GM18867 (cell line): Measurements from ENCODE around the gene RPL26.

Experiments used
- ATAC-seq: cut with Tn5 transposase; IDR thresholded peaks from one replicate; pipeline ENCODE4 v1.9.1; 2021; ENCODE audit warnings: mild to moderate bottlenecking, moderate library complexity; ENCODE audit not compliant: unreplicated experiment

The RPL26 gene

DNA sequence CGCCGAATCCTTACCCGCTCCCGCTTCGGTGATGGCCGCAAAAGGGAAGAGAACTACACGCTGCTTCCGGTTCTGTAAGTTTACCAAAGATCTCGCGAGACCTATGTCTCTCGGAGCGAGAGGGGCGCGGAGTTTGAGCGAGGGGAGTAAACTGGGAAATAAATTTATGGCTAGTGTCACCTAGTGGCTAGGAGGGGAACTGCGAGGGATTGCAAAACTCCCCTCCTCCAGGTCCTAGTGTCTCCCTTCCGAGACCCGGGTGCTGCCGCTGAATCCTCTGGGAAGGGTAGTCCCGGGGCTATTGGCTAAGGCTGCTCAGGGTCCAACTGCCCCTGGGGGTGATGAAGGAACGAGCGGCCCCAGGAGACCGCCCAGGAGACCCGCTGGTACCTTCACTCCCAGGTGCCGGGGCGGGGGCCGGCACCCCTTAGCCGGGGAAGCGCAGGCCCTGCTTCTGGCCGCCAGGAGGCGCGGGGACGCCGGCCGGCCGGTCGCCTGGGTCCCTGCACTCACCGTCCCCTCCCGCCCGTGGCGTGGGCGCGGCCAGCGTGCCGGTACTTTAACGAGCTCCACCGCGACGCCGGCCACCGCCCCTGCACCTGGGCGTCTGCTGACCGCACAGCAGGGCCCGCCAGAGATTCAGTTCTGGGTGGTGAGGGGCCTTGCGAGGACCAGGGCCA, at the start of gene RPL26:
Gene RPL26, minus strand, starts transcription at position 51 of the 680 bp plus-strand sequence. CDS start 883 bp downstream, outside the sequence.
- ATAC-seq = peak; percentile 90

DNA sequence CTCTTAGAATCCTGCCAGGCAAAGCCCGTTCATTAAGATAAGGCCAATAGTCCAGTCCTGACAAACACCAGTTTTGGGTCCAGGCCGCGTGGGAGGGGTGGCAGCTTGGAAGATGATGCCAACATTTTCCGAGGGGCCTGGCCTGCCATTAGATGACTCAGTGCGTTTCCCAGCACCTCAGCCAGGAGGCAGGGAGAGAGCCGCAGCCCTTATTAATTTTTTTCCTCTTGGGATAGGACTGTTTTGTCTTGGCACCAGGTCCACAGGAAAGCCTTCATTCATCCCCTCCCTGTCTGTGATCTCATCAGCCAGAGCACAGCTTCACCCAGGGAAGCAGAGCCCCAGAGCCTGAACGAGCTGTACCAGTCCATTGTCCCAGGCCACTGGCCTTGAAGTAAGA, 48.0 kb upstream of the RPL26 start:
- no peak for ATAC-seq

DNA sequence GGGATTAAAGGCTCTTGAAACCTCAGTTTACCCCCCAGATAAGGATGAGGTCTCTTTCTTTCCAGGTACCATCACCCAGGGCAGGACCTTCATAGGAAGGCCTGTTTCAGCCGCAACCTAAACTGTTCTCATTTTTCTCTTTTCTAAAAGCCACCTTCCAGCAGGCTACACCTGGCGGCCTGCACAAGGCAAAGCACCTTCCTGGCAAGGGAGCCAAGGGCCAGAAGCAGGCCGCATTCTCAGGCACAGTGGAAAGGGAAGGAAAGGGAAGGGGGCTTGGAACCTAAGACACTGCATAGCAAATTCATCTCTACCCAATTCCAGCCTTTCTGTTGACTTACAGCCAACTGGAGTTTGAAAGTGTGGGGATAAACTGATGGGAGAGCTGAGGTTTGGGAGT, 43.8 kb upstream of the RPL26 start:
- ATAC-seq = no peak

DNA sequence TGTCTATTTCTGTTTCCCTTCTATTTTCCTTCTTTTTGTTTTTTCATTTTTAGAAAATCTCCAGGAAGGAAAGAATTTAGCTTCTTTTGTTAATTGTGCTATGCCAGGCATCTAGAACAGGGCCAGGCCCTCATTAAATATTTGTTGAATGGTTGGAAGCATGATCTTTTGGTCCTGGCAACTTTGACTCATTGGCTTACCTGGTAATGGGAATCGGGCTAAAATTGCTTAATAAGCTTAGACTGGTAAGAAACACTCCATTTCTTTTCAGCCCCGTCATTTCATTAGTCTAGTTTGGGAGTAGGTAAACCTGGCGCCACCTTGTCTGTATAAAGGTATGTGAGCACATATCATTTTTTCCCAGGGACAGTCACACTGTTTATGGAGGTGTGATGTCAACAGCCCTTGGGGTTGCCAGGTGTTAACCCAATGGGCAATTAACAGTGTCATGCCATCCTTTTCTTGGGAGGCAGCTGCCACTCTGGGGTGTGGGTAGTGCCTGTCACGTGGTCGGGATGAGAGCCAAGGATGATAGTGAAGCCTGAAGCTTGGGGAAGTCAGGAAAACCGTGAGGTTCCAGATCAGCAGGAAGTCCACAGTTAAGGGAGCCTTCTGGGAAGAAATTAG, 43.2 kb upstream of the RPL26 start:
- no peak for ATAC-seq

DNA sequence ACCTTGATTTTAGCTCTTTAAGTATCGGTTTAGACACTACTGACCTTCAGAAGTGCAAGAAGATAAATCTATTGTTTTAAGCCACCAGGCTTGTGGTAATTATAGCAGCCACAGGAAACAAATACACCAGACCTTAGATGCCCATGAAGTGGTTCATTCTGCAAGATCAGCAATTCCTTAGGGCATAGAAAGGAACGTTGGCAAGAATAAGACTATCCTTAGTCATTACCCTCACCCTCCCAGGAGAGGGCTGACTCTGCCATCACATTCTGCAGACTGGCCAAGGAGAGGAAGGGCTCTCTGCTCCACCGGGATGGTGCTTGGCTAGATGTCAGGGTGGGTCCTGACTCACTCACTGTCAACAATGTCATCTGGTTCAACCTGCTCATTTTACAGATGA, 38.6 kb upstream of the RPL26 start:
- ATAC-seq = no peak

DNA sequence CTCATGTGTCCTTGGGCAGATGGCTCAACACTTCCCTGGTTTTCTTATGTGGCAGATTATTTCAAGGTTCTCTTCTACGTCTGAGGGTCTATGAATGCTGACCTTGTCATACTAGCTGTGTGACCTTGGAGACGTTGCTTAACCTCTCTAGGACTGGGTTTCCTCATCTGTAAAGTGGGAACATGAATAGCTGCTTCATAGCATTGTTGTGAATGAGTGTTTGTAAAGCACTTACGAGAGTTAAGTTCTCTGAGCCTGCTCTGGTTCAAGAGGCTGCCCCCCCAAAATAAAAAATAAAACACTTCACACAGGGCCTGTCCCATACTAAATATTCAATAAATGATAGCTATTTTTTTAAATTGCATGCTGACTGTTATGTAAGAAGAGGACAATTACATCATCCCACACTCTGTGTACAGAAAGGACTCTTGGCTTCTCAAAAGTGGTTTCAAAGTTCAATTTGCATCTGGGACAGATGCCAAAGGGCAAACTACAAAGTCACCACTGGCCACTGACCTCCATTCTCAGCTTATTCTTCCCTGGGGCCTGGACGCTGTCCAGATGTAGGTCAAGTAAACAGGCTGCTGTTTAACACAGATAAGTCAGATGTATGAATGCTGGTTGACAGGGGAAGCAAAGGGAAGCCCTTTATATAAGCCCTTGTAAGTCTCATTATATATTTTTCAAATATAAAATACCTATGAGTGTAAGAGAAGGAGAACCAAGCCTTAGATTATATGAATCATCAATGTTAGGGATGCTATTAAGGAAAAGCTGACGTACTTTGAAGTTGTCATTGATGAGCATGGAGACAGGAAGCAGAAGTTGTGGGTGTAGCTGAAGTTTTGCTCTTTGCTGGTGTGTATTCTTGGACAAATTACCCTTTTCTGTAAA, 37.3 kb upstream of the RPL26 start:
- no peak for ATAC-seq

DNA sequence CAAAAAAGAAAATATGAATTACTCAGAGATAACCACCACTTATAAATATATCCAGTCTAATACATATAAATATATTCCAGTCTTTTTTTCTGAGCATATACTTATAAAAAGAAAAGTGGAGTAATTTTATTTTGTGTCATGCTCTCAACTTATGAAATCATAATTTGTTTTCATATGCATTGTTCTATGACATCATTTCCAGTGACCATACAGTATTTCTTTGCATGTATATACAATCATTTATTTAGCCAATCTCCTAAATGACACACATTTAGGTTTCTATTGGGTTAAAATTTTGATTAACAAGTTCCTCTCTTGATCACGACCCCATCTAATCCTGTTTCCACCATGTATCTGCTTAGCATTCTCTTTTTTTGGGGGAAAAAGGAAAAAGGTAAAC, 36.3 kb upstream of the RPL26 start:
- ATAC-seq = no peak

DNA sequence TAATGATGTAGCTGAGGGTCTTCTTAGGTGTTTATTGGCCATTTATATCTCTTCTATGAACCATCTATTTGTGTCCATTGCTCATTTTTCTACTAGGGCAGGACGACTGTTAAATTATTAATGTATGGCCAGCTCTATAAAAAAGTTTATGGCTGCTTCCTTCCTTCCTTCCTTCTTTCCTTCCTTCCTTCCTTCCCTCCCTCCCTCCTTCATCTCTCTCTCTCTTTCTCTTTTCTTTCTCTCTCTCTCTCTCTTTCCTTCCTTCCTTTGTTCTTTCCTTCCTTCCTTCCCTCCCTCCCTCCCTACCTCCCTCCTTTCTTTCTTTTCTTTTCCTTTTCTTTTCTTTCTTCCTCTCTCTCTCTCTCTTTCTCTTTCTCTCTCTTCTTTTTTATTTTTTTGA, 35.5 kb upstream of the RPL26 start:
- ATAC-seq = no peak

DNA sequence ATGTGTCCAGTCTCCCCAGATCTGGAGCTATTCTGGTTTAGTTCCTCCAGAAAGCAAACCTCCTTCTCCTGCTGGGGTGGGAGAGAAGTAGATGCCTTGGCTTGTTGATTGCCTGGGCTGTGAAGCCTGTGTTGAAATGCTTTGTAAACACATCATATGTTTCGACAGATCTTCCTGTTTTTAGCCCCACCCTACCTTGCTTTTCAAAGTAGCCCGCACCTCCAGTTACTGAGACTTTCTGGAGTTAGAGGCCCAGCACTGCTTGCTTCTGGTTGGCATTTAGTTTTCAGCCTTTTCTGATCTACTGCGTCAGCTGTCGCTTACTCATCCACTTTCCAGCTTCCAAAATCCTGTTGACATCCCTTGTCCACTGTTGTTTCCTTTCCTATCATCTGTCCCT, 34.8 kb upstream of the RPL26 start:
- ATAC-seq = no peak

DNA sequence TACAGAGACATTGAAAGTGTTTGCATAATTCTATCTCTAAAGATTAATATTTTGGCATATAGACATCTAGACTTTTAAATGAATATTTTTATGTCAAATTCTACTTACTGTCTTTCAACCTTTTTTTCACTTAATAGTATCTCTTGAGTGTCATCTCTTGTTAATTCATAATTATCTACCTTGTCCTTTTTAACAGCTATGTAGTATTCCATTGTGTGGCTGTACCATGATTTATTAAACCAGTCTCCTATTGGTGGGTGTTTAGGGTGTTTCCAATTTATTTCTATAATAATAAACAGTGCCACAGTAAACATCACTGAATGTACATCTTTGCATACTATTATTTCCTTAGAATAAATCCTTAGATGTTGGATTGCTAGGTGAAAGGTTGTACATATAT, 30.9 kb upstream of the RPL26 start:
- ATAC-seq = no peak

DNA sequence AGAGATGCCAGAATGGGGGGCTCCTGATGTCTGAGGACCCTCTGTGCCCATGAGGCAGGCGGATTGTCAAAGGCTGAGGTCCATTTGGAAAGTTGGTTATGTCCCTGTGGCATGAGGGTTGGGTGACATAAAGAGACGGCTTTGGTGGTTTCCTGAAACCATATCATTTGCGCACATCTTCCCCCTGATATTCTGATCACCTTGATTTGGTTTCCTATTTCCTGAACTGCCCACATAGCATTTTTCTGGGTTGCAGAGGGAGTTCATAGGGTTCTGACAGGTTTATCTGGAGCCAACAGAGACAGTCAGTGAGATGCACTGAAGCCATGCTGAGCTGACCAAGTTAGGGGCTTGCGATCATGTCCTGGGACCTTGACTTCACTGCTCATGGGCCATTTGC, 30.3 kb upstream of the RPL26 start:
- ATAC-seq = no peak

DNA sequence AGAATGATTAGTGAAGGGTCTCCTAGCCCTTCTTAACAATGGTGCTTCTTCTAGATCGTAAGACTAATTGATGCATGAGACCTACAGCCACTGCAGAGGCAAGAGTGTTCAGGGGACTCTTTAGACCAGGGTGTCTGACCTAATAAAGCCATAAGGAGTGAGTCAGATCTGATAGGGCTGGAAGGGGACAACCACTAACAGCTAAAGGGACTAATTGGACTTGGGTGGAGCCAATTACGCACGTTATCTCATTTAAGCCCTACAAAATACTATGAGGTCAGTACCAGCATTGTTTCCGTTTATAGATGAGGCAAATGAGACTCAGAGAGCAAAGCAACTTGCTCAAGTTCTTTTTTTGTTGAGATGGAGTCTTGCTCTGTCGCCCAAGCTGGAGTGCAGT, 29.1 kb upstream of the RPL26 start:
- ATAC-seq = no peak

DNA sequence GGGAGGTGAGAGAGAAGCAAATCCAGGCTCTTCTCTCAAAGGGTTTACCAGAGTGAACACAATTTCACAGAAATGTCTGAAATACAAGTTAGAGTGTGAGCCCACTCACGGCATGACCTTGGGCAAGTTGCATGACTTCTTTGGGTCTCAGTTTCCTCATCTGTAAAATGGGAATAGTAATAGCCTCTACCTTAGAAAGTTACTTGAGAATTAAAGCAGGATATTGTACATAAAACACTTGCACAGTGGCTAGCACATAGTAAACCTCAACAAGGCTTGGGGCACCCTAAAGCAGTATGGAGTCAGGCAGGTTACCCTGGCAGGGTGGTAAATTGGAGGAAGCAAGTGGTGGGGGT, 27.9 kb upstream of the RPL26 start:
- ATAC-seq = no peak

DNA sequence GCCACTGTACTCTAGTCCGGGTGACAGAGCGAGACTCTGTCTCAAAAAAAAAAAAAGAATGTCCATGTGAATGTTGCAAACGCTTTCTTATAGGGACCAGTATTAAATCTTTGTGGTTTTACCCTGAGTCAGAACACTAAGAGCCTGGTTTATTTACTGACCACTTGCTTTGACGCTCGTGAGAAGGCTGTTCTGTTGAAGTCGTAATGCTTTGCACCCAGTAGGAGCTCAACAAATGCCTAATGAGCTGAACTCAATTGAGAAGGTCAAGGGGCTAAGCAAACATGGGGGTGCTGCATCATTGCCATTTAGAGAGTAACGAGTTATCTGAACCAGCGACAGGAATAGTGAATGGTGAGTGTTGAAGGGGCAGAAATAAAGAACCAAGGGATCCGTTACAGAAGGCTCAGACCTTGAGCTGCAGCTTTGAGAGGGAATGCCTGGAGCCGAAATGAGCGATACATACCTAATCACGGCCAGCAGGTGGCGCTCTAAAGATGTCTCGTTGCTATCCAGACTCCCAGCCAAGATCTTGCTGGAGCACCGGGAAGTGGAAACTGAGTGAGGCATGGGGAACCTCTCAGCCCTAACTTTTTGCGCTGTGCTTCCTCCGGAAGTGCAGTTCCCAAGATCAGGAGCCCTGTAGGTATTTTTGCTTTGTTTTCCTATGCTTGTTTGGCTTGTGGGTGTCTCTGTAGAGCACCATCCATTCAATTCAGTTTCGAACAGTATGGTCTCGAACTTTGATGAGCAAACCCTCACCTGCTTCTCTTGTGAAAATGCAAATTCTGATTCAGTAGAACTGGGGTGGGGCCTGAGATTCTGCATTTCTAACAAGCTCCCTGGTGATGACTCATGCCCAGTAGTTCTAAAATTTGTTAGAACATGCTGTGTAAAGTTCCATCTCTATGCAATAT, 27.2 kb upstream of the RPL26 start:
- ATAC-seq = no peak

DNA sequence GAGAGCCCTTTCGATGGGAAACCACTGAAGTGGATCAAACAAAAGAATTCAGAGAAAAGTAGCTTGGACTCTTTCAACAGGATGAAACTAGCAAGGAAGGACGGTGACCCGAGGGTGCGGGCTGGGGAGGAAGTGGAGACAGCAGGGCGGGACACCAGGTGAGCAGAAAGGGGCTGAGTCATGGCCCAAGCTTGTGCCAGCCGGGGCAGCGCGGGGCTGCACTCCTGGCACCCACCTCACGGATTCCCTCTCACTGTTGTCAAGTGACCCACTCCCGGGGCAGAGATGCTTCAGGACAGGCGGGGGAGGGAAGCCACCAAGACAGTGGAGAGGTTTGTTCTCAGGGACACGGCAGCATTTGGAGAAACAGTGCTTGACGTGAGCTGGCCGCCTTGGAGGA, 25.4 kb upstream of the RPL26 start:
- ATAC-seq = no peak

DNA sequence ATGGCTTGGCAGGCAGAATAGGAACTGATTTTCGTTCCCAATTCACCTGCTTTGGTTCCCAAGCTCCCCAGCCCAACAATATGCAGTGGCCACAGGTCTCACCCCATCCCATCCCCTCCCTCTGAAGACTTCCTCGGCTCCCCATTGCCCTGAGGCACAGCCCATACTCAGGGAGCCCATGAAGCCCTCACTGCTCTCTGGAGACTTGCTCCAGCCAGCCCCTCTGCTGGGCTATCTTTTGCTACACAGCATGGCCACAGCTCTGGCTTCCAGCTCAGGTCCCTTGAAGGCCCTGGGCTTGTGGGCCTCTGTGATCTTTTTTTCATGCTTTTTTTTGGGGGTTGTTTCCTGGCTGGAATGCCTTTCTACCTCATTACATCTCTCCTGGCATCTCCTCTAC, 23.2 kb upstream of the RPL26 start:
- no peak for ATAC-seq

DNA sequence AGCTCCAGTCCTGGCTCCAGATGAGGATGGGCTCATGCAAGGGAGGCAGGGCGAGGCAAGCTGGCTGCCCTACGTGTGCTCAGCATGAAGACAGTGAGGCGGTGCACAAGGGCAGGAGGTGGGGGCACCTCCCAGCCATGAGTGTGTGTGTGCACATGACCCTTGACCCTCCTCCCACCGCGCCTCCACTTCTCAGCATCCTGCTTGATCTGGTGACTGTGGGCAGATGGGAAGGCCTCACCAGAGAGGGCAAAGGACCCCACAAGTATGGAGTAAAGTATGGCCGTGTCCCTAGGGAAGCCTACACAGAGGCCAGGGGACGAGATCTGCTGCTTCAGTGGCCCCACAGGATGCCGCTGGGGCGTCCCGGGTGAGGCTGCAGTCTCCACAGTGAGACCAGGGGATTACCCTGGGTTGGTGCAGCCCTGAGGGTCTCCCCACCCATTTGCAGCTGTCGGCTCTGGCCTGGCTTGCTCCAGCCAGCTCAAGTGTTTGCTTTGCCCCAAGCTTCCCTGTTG, 22.6 kb upstream of the RPL26 start:
- ATAC-seq = no peak

DNA sequence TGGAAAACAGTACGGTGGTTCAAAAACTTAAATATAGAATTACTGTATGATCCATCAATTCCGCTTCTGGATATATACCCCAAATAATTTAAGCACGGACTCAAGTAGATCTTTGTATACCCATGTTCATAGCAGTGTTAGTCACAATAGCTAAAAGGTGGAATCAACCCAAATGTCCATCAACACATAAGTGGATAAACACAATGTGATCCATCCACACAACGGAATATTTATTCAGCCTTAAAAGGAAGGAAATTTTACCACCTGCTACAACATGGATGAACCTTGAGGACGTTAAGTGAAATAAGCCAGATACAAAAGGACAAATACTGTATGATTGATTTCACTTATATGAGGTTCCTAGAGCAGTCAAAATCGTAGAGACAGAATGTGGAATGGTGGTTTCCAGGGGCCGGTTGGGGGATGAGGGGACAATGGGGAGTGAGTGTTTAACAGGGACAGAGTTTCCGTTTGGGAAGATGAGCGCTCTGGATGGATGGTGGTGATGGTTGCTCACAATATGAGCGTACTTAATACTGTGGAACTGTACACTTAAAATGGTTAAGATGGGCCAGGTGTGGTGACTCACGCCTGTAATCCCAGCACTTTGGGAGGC, 20.0 kb upstream of the RPL26 start:
- ATAC-seq = no peak

DNA sequence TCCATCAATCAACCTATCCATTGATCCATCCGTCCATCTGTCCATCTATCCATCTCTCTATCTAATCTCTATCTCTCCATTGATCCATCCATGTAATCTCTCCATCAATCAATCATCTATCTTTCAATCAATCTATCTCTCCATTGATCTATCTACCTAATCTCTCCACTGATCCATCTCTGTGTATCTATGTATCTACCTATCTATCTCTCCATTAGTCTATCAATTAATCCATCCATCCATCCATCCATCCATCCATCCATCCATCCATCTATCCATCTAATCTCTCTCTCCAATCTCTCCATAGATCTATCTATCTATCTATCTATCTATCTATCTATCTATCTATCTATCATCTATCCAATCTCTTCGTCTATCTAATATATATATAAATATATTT, 18.1 kb upstream of the RPL26 start:
- no peak for ATAC-seq

DNA sequence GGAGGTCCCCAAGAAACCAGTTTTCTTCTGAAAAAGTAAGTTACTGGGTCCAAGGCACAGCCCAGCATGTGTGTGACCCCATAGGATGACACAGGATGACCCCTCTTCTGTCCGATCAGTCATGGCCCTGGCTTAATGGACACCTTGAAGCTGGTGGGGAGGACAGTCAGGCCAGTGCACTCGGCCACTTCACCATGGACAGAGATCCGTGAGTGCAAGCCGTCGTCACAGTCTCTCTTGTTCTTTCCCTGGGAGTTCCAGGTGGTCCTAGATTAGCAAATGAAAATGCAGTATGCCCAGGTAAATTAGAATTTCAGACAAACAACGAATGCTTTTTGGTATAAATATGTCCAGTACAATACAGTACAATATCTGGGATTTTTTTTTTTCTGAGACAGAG, 16.0 kb upstream of the RPL26 start:
- no peak for ATAC-seq
